Stimulated activated naive CD8-positive, alpha-beta T cell treated with anti-CD3 and anti-CD28 coated beads, Interleukin-15, Interleukin-2, amounts not matched to agents 100 ng/mL and 50 ng/mL, for 24 hours (primary cell): ENCODE results near the gene BCL2L2.
"Not testable (repeated sequence)": the region's sequence is repeated elsewhere in the genome, so short reads cannot be mapped to it uniquely, and the experiment has no call there.

Source experiments
- H3K27ac Mint-ChIP-seq: one replicate; pipeline ENCODE4 v1.8.0; 2021; ENCODE audit warnings: mild to moderate bottlenecking, mixed read lengths
- H3K27me3 Mint-ChIP-seq: one replicate; pipeline ENCODE4 v1.8.0; 2021; ENCODE audit warnings: mixed read lengths
- H3K36me3 Mint-ChIP-seq: one replicate; pipeline ENCODE4 v1.8.0; 2021; ENCODE audit warnings: low read depth, mixed read lengths
- H3K4me1 Mint-ChIP-seq: one replicate; pipeline ENCODE4 v1.8.0; 2021; ENCODE audit warnings: low read depth, mixed read lengths
- H3K4me3 Mint-ChIP-seq: one replicate; pipeline ENCODE4 v1.8.0; 2021; ENCODE audit warnings: mild to moderate bottlenecking, mixed read lengths
- H3K9me3 Mint-ChIP-seq: one replicate; pipeline ENCODE4 v1.8.0; 2021; ENCODE audit warnings: mixed read lengths

Gene BCL2L2

GRCh38 chr14:23308721-23309445, 2.2 kb downstream of the BCL2L2 start:
- no peaks in the 10 kb centered on the region for H3K9me3 Mint-ChIP-seq
- peaks cover 22% of the 10 kb centered on the region for H3K27me3 Mint-ChIP-seq
- H3K27ac Mint-ChIP-seq, result no peak overlapping the region
- peaks cover 10% of the 10 kb centered on the region for H3K4me1 Mint-ChIP-seq
- no peaks in the 10 kb centered on the region for H3K36me3 Mint-ChIP-seq
- H3K4me3 Mint-ChIP-seq, result no peak overlapping the region

GRCh38 chr14:23310546-23310945, 3.9 kb downstream of the BCL2L2 start:
- no peak overlapping the region for H3K4me3 Mint-ChIP-seq
- H3K4me1 Mint-ChIP-seq, result peaks cover 10% of the 10 kb centered on the region
- H3K27ac Mint-ChIP-seq, result no peak overlapping the region
- H3K27me3 Mint-ChIP-seq, result peaks cover 22% of the 10 kb centered on the region
- no peaks in the 10 kb centered on the region for H3K36me3 Mint-ChIP-seq
- H3K9me3 Mint-ChIP-seq, result no peaks in the 10 kb centered on the region

- H3K4me1 Mint-ChIP-seq, result peaks cover 17% of the 10 kb centered on the region
- no peak overlapping the region for H3K27ac Mint-ChIP-seq
- no peaks in the 10 kb centered on the region for H3K27me3 Mint-ChIP-seq
- H3K36me3 Mint-ChIP-seq, result no peaks in the 10 kb centered on the region
- no peak overlapping the region for H3K4me3 Mint-ChIP-seq
- H3K9me3 Mint-ChIP-seq, result no peaks in the 10 kb centered on the region
Measured at GRCh38 chr14:23316300-23316699, 9.7 kb downstream of the BCL2L2 start.

- Mint-ChIP-seq H3K36me3 (peaks cover 29% of the 10 kb centered on the region), H3K27me3 (no peaks in the 10 kb centered on the region), H3K27ac (peak overlapping the region; percentile 98), H3K4me1 (peaks cover 33% of the 10 kb centered on the region), H3K4me3 (peak overlapping the region; percentile 92), H3K9me3 (no peaks in the 10 kb centered on the region)
Measured at GRCh38 chr14:23319746-23320583, 13.3 kb downstream of the BCL2L2 start.

GRCh38 chr14:23320584-23321571, 14.2 kb downstream of the BCL2L2 start, which contains the start of gene PABPN1:
TSS of gene PABPN1 (plus strand) at chr14:23321457. CDS start at chr14:23321470, 13 bp downstream.
- H3K4me3 Mint-ChIP-seq, result peak within 1 kb of the TSS; percentile 92
- H3K9me3 Mint-ChIP-seq, result no peaks in the 10 kb centered on the region
- peaks cover 36% of the 10 kb centered on the region for H3K36me3 Mint-ChIP-seq
- H3K27me3 Mint-ChIP-seq, result no peaks in the 10 kb centered on the region
- peak within 1 kb of the TSS; percentile 98 for H3K27ac Mint-ChIP-seq
- peaks cover 33% of the 10 kb centered on the region for H3K4me1 Mint-ChIP-seq

GRCh38 chr14:23321572-23322547, 15.2 kb downstream of the BCL2L2 start:
- Mint-ChIP-seq H3K27me3 (no peaks in the 10 kb centered on the region), H3K9me3 (no peaks in the 10 kb centered on the region), H3K27ac (peak overlapping the region; percentile 94), H3K4me1 (peaks cover 33% of the 10 kb centered on the region), H3K36me3 (peaks cover 40% of the 10 kb centered on the region), H3K4me3 (peak overlapping the region; percentile 90)

- no peaks in the 10 kb centered on the region for H3K9me3 Mint-ChIP-seq
- H3K27ac Mint-ChIP-seq, result peak overlapping the region; percentile 94
- peak overlapping the region; percentile 90 for H3K4me3 Mint-ChIP-seq
- peaks cover 34% of the 10 kb centered on the region for H3K4me1 Mint-ChIP-seq
- H3K27me3 Mint-ChIP-seq, result no peaks in the 10 kb centered on the region
- H3K36me3 Mint-ChIP-seq, result peaks cover 40% of the 10 kb centered on the region
Measured at GRCh38 chr14:23322568-23323517, 16.2 kb downstream of the BCL2L2 start.

GRCh38 chr14:23323838-23324454, 17.3 kb downstream of the BCL2L2 start:
- peaks cover 43% of the 10 kb centered on the region for H3K4me1 Mint-ChIP-seq
- H3K36me3 Mint-ChIP-seq, result peaks cover 40% of the 10 kb centered on the region
- H3K4me3 Mint-ChIP-seq, result no peak overlapping the region
- H3K27me3 Mint-ChIP-seq, result no peaks in the 10 kb centered on the region
- peak overlapping the region; percentile 67 for H3K27ac Mint-ChIP-seq
- no peaks in the 10 kb centered on the region for H3K9me3 Mint-ChIP-seq

GRCh38 chr14:23324455-23324846, 17.8 kb downstream of the BCL2L2 start:
- H3K27ac Mint-ChIP-seq, result no peak overlapping the region
- H3K36me3 Mint-ChIP-seq, result peaks cover 40% of the 10 kb centered on the region
- peaks cover 42% of the 10 kb centered on the region for H3K4me1 Mint-ChIP-seq
- H3K9me3 Mint-ChIP-seq, result no peaks in the 10 kb centered on the region
- H3K4me3 Mint-ChIP-seq, result no peak overlapping the region
- H3K27me3 Mint-ChIP-seq, result no peaks in the 10 kb centered on the region

- Mint-ChIP-seq H3K4me3 (no peak overlapping the region), H3K36me3 (peaks cover 40% of the 10 kb centered on the region), H3K27me3 (no peaks in the 10 kb centered on the region), H3K9me3 (no peaks in the 10 kb centered on the region), H3K4me1 (peaks cover 37% of the 10 kb centered on the region), H3K27ac (no peak overlapping the region)
Measured at GRCh38 chr14:23324993-23325392, 18.4 kb downstream of the BCL2L2 start.

GRCh38 chr14:23325746-23326145, 19.1 kb downstream of the BCL2L2 start:
- H3K27me3 Mint-ChIP-seq, H3K4me3 Mint-ChIP-seq, H3K9me3 Mint-ChIP-seq, H3K27ac Mint-ChIP-seq: not testable (repeated sequence)
- Mint-ChIP-seq H3K36me3 (peaks cover 40% of the 10 kb centered on the region), H3K4me1 (peaks cover 29% of the 10 kb centered on the region)

- no peaks in the 10 kb centered on the region for H3K9me3 Mint-ChIP-seq
- H3K36me3 Mint-ChIP-seq, result peaks cover 40% of the 10 kb centered on the region
- no peaks in the 10 kb centered on the region for H3K27me3 Mint-ChIP-seq
- H3K27ac Mint-ChIP-seq, result no peak overlapping the region
- no peak overlapping the region for H3K4me3 Mint-ChIP-seq
- peaks cover 26% of the 10 kb centered on the region for H3K4me1 Mint-ChIP-seq
Measured at GRCh38 chr14:23326491-23327332, 20.1 kb downstream of the BCL2L2 start.
